Inferior parietal cortex (tissue), 1 donor: Measurements from ENCODE around the gene PTPRN.

ENCODE experiments used
- DNase-seq: peaks from one replicate; pipeline ENCODE4 v3.0.0-alpha.2; 2016; ENCODE audit errors: extremely low spot score

The PTPRN gene

DNA sequence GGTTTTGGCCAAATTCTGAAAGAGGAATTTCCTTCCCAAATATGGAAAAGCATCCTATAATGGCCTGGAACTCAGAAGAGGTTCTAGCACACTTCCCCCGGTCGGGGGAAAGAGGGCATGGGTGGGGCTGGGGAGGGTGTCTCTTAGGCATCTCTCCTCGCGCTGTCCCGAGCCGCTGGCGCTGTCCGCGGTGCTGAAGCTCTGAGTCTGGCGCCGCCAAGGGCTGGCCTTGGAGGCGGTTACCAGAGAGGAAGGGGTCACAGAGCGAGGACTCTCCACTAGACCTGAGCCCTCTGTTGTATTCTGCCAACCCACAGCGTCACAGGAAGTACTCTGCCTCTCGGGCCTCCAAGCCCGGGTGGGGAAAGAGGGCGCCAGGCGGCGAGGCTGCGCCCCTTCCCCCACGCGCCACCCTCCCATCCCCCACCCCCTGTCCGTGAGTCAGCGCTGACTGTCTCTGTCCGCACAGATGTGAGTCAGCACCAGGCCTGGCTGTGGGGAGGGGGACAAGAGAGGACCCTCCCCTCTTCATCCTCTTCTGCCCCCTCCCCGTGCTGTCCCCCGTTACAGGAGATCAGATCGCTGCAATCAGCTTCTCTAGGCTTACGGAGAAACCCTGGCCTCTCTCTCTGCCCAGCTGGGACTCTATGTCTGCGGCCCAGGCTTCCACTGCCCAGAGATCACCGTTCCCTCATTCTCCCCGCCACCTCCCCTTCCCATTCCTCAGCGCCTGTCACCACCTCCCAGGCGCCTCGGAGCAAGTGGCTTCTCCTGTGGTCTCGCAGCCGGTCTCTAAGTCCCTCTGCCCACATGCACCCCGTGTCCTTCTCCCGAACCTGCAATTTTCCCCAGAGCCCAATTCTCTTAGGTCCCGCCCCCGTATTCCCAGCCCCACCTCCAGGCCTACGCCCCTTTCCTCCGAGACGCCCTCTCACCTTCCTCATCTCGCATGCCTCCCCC is 779 bp downstream of the PTPRN start:
- peak; percentile 51 for DNase-seq

DNA sequence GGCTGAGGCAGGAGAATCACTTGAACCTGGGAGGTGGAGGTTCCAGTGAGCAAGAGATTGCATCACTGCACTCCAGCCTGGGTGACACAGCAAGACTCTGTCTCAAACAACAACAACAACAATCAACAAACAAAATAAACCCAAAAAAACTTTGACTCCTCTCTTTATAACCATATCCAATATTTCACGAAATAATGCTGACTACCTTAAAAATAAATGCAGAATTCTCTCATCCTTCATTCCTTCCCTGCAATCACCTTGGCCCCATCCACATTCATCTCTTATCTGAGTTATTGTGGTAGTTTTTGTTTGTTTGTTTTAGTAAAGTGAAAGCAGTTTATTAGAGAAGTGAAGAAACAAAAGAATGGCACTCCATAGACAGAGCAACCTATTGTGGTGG is 3.2 kb downstream of the PTPRN start:
- DNase-seq: no peak

DNA sequence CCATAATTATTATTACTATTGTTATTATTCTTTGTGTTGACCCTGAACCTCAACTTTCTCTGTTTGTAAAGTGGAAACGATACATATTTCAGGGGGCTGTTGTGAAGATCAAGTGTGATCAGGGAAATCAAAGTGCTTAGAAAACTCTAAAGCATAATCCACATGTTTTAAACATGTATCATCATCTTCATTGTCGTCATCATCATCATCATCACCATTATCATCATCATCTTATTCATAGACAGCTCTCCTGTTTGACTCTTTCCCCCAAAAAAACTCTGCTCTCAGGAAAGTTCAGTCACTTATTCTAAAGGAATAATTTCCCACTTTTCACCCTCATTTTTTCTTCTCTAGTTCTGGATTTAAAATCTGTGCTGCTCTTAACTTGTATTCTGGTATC is 5.0 kb downstream of the PTPRN start:
- DNase-seq: no peak

DNA sequence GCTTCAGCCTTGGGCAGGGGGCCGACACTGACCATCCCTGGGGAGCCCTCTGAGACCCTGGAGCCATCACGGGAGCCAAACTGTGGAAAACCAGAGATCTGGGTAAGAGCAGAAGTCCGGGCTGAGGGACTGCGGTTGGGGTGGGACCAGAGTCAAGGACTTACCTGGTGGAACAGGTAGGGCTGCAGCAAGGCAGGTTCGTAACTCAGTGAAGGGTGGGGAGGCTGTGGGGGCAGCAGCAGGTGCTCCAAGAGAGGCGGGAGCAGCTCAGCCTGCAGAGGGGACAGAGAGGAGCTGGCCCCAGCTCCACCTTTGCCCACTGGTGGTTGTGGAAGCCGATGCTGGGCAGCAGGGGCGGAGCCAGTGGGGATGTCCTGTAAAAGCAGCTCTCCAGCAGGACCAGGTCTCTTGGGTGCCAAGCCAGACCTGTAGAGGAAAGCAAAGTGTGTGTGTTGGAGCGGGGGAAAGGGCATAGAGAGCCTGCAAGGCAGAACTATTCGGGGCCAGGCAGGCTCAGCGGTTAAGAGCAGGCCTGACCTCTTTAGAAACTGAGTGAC is 6.7 kb downstream of the PTPRN start:
- no peak for DNase-seq

DNA sequence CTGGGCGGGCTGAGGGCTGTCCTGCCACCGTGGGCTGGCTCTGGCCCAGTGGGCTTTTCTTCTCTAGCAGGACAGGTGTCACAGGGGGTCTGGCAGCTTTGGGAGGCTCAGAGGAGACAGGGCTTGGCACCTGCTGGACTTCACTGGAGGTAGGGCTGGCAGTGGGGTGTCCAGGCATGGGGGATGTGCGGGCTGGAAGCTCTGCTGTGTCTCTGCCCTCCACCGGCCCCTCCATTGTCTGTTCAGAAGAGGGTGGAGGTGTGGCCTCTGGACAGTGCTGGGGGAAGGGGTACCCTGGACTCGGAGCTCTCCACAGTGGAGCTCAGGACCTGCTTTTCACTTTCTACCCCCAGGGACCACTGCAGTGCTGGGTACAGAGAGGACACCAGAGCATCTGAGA is 9.2 kb downstream of the PTPRN start:
- no peak for DNase-seq

DNA sequence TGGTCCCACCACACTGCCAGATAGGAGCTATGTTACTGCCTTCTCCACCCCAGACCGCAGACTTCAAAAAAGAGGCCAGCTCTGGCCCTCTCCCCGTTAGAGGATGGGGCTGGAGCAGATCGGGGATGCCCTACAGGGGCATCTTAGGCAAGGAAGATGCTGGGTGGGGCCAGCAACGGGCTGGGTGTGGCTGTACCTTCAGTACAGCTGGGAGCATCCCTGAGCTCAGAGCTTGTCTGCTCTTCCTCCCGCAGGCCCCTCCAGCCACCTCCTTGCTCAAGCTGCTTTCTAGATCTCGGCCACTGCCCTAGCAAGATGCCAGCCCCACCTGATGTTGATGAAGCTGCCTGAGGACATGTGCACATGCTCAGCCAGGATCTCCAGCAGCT is 9.8 kb downstream of the PTPRN start:
- no peak for DNase-seq

DNA sequence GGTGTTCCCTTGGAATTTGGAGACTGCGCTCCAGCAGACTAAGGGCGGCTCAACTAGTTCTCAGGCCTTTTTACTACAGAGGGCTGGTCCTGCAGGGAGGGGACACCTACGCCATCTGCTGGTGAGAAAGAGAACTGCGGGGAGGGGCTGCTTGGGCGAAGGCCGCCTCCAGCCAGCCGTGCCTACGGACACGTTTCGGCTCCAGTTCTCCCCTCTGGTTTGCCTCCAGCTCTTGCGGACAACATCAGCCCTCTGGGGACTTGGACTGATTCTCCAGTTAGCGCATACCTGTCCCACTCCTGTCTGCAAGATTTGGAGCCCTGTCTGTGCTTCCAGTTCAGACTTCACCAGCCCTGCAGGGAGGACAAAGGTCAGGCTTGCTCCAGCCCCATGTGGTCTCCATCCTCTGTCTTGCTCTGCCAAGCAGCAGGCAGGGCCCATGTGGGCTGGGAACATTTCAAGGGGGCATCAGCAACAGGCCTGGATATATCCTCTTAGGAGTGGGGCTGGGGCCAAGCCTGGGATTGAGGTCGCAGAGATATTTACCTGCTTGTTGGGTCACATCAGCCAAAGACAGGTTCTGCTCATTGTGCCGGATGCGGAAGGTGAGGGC is 10.3 kb downstream of the PTPRN start:
- DNase-seq: peak; percentile 85

DNA sequence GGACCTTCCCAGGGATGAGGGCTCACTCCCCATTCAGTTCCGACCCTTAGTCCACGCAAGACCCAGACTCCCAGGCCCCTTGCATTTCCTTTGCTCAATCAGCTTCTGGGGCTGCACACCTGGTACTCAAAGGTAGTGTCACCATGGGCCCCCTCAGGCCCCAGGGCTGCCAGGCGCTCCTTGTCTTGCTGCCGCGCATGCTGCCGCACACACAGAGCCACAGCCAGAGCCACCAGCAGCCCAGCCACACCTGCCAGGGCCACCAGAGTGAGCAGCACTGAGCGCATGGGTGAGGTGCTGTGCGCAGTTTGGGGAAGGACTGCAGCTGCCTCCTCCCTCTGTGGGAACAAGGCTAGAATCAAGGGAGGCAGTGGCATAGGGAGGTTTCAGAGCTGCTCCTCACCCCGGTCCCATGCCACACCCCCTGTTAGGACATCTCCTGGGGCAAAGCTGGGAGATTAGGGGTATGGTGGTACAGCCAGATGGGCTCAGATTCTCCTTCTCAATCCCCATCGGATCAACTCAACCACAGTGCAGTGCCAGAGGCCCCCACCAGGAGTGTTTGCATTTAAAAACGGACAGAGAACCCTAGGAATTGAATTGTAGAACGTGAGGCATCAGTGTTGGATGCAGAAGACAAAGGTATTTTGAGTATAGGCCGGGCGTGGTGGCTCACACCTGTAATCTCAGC is 11.3 kb downstream of the PTPRN start:
- DNase-seq: no peak

DNA sequence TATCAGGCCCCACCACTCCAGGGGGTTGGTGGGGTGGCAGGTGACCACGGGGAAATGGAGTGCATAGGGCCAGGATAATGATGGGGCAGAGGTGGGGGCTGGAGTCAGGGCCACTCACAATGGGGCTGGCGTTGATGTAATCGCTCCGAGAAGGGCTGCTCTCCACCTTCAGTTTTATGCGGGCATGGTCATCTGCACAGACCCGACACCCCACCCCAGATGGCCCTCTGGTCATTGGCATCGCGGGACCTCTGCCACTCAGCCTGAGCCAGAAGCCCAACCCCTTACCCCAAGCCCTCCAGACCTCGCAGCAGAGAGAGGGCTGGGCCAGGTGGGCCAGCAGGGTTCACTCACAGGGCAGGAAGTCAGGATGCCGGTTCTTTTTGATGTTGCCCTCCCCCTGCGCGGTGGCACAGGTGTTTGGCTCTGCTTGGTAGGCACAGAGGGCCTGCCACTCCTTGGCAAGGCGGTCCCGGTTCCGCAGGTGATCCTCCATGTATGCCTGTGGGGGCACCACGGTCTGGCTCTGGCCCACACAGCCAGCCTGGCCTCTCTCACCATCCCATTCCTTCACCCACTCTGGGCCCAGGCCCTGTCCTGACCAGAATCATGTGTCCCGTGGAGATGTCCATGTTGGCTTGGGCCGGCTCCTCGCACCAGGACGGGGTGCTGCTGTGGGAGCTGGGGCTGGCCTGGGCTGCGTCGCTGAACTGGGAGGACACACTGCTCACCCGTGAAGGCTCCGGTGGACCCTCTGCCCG is 12.4 kb downstream of the PTPRN start:
- DNase-seq: no peak

DNA sequence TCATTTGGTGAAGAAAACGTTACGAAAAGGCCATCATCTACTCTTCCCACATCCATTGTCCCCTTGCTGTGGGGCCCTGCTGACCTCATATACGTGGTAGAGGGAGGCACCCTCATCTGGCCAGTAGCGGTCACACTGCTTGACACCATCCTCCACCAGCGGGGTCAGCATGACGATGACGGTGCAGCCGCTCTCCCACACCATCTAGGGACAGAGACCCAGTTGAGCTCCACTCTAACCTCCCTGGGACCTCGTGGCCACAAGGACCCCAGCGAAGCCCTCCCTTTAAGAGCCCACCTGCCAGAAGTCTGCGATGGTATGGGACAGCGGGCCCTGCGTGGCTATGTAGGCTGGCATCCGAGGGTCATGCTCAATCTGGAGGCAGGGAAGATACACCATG is 13.1 kb downstream of the PTPRN start:
- DNase-seq: no peak

DNA sequence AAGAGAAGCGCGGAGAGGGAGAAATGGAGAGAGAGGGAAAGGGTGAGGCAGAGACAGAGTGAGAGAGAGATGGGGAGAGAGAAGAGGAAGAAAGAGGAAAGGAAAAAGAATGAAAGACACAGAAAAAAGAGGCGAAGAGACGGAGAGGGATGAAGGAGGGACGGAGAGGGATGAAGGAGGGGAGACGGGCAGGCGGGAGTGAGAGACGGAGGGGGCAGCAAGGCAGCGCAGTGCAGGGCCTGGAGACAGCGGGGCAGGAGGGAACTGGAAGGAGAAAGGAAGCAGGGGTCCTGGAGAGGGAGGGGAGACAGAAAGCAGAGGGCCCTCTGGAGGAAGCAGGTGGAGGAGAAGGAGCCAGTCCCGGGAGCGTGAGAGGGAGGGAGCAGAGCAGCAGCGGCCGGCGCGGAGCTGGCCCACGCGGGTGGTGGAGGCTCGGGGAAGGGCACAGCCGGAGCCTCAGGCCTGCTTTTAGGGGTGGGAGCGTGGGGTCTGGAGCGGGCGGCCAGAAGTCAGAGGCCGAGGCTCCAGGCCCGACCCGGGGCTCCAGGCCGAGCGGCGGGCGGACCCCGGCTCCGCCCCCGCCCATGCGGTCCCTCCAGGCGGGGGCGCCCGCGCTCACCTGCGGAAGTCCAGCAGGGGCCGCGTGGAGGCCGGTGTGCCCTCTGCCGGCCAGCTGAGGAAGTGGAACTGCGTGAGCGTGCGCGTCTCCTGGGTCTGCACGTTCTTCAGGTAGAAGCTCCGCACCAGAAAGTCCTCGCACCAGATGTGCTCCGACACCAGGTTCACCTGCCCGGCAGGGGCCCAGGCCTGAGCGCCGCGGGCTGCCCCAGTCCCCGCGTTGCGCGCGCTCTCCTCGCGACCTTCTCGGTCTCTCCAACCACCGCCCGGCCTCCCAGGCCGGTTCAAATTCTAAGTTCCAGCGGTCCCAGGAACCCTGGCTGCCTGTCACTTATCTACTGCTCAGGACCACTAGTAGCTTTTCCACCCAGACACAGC is 14.5 kb downstream of the PTPRN start:
- peak; percentile 86 for DNase-seq

DNA sequence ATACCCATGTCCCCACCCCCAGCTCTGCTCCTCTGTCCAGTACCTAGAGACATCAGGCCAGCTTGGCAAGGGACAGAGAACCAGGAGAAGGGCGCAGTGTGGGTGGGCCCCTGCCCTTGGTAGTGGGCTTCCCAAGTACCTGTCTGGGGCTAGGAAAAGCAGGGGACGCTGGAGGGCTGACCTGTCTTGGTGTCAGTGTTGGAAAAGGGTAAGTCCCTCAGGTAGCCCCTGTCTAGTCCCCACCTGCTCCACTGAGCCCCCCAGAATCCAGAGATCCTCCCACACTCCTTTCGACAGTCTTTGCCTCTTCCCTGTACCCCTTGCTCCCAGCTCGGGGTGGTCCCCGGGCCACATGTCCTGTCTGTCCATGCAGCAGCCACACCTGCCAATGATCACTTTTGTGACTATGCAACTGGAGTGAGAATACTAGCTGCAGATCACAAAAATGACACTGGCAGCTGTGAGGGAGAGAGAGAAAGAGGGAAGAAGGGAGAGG is 15.4 kb downstream of the PTPRN start:
- DNase-seq: no peak

DNA sequence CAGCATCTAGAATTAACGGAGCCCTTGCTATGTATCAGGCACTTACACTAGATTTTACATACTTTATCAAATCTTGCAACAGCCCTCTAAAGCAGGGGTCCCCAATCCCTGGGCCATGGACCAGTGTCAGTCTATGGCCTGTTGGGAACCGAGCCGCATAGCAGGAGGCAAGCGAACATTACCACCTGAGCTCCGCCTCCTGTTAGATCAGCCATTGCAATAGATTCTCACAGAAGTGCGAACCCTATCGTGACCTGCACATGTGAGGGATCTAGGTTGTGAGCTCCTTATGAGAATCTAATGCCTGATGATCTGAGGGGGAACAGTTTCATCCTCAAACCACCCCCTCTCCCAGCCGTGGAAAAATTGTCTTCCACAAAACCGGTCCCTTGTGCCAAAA is 16.6 kb downstream of the PTPRN start:
- no peak for DNase-seq

DNA sequence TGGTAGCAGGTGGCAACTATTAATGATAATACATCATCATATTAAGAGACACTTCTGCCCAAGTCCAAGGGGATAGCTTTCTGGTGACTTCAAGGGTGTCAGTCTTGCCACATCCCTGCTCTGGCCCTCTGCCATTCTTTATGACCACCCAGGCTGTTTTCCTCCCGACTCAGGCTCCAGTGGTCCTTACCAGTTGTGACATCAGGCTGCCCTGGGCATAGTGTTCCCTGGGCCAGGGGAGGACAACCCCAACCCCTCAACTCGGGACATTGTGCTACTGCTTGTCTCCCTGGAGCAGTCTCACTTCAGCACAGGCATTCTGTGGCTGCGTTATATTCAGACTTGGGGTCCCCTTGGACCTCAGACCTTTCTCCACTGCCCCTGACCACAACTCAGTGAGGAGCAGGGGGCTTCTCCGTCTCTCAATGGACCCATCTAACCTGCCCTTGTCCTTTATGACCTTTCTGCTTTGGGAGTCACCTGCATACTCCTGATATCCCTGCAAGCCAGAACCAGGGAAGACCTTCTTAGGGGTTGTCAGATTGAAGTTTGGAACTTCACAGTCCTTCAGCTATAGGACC is 17.2 kb downstream of the PTPRN start:
- no peak for DNase-seq

DNA sequence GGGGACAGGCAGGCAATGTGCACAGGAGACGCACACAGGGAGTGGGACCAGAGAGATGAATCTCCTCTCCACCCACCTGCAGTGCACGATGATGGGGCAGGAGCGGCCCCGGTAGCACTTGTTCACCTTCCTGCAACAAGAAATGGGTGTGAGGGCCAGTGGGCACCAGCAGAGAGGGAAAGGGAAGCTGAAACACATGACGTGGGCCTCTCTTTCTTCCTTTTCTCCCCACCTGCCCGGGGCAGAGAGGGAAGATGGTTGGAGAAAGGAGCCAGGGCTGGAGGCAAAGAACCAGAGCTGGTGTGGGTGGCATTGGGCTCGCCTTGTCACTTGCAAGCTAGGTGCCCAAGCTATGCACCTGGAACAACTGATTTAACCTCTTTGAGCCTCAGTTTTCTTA is 17.8 kb downstream of the PTPRN start:
- DNase-seq: no peak

DNA sequence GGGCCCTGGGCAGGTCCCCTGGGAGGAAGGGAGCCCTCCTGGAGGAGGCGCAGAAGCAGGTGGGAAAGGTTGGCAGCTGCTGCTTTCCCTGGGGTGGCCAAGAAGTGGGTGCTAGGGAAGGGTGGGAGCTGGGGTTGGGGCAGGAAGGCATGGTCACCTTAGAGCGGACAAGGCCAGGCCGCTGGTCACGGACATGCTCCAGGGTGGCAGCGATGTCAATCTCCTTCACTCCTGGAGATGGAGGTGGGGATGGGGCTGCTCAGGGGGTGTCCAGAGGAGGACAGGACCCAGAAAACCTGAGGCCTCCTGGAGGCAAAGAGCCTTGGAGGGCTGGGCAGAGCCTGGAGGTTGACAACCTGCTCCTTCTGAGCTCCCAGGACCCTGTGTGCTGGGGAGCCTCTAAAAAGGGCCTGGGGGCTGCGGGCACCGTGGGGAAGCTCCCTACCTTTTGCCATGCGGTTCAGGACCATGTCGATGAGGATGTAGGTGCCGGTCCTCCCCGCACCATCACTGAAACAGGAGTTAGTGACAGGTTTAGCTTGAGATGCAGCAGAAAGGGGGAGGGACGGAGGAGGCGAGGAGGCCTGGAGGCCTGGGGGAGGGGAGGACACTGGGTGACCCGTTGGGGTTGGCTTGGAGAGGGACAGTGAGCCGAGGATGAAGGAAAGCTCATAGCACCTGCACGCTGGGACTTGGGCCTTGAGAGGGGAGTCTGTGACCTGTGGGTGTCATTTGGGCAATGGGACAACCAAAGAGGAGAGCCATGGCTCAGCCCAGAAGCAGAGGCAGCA is 18.6 kb downstream of the PTPRN start:
- DNase-seq: no peak

DNA sequence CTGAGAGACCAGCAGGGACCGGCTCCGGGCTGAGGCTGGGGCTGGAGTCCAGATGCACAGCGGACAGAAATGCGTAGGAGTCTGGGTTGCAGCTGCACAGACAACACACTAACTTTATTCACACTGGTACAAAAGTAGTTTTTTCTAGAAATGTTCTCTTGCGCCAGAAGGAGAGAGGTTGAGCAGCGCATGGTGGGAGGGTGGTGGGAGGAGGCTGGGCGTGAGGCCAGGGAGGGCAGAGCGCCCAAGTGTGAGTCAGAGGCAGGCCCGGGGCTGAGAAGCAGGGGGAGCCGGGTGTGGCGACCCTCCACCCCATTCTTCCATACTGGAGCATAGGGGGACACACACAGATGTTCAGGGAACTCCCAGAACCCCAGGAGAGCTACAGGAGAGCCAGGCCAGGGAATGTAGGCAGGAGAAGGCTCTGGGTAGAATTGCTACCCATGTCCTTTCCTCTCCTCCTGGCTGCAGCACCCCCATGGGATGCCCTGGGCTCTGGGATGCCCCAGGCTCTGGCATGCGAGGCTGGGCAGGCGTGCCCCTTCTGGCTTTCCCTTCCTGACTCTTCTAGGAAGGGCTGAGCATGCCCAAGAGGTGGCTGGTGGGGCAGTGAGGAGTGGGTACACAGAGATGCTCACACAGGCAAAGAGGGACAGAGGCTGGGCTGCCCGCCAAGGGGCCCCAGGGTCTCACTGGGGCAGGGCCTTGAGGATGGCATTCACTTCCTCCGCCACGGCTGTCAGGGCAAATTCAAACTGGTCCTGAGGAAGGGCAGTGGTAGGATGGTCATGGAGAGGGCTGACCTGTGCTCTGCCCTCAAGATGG is 19.5 kb downstream of the PTPRN start:
- peak; percentile 86 for DNase-seq

DNA sequence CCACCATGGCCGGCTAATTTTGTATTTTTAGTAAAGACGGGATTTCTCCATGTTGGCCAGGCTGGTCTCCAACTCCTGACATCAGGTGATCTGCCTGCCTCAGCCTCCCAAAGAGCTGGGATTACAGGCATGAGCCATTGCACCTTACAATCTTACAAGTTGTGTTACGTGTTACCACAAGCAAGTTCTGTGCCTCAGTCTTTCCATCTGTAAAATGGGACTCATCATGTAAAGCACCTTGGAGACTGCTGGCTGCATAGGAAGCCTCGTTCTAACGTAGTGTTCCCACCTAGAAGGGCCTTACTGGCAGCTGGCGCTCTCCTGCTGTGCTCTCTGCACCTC is 20.0 kb downstream of the PTPRN start:
- DNase-seq: no peak
